Stimulated activated CD4-positive, alpha-beta T cell treated with anti-CD3 and anti-CD28 coated beads, Interleukin-4, amount 100 ng/mL, for 24 hours (primary cell): ENCODE measurements around the gene NGF.
"Not testable (repeated sequence)": the region's sequence is repeated elsewhere in the genome, so short reads cannot be mapped to it uniquely, and the experiment has no call there.

Source experiments
- DNase-seq: peaks from one replicate; pipeline ENCODE4 v3.0.0-alpha.2; 2020

Gene NGF

DNA sequence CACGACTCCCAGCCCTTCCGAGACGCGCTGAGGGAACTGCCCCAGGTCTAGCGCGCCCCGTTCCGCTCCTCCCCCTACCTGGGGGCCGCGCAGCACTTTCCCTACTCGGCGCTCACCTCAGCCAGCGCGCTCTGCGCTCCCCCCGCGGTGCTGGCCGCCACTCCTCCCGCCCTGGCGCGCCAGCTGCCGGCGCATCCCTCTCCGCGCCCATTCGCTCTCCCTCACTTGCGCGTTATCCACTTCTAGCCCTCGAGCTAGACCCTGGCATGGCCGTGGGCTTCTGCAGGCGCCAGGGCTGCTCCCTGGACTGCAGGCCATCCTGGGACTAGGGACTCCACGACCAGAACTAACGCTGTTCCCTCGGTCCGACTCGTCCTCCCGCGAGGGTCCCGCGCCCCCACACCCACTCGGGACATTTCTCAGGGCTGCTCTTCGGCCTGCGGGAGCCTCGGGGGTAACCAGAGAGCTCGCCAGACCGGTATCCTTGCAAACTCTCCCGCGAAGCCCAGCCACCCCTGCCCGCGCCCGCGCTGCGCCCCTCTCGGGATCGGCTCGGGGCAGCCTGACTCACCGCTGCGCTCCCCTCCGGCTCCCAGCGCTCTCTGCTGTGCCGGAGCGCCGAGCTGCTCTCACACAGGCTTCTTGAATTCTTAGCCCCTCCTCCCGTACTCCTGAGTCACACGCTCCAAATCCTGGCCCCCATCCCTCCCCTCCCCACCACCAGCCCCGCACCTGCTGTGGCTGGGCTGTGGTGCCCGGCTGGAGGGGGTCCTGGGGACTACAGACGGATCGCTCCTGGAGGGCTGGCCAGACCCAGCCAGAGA lies at the start of gene NGF:
Gene NGF (minus strand): TSS at position 617 of the 824 bp plus-strand sequence. CDS start 51,454 bp downstream, outside the sequence.
- DNase-seq = no peak

DNA sequence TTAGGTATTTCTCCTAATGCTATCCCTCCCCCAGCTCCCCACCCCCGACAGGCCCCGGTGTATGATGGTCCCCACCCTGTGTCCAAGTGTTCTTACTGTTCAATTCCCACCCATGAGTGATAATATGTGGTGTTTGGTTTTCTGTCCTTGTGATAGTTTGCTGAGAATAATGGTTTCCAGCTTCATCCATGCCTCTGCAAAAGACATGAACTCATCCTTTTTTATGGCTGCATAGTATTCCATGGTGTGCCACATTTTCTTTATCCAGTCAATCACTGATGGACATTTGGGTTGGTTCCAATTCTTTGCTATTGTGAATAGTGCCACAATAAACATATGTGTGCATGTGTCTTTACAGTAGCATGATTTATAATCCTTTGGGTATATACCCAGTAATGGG lies 45.4 kb upstream of the NGF start:
- not testable (repeated sequence) for DNase-seq

DNA sequence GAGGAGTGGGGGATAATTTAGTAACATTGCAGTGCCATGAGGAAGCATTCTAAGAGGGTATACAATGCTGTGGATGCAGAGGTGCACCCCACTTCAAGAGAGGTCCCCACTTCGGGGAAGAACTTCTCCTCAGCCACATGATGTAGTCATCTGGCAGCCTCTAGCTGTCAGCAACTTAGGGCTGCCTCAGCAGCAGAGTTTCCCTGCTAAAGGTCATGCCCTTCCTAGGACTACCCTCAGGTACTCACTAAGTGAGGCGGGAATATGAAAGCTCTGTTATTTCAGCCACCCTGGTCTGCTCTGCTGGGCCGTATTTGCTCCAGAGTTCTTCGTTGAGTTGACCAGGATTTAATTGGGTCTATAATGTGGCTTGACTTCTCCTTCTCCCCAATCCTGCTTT lies 41.9 kb upstream of the NGF start:
- DNase-seq = no peak

GRCh38 chr1:115377411-115377810 lies 39.4 kb upstream of the NGF start:
- DNase-seq = no peak

GRCh38 chr1:115374598-115374997 lies 36.5 kb upstream of the NGF start:
- DNase-seq = no peak

GRCh38 chr1:115373305-115373704 lies 35.3 kb upstream of the NGF start:
- no peak for DNase-seq

GRCh38 chr1:115365738-115366137 lies 27.7 kb upstream of the NGF start:
- no peak for DNase-seq

GRCh38 chr1:115364780-115365155 lies 26.7 kb upstream of the NGF start:
- DNase-seq = no peak

- DNase-seq = no peak
Measured at GRCh38 chr1:115364046-115364779, 26.2 kb upstream of the NGF start.

- DNase-seq = no peak
Measured at GRCh38 chr1:115363171-115363570, 25.1 kb upstream of the NGF start.

GRCh38 chr1:115360505-115361129 lies 22.6 kb upstream of the NGF start:
- DNase-seq = not testable (repeated sequence)

- not testable (repeated sequence) for DNase-seq
Measured at GRCh38 chr1:115359787-115360452, 21.9 kb upstream of the NGF start.

GRCh38 chr1:115356356-115356755 lies 18.3 kb upstream of the NGF start:
- DNase-seq = no peak

DNA sequence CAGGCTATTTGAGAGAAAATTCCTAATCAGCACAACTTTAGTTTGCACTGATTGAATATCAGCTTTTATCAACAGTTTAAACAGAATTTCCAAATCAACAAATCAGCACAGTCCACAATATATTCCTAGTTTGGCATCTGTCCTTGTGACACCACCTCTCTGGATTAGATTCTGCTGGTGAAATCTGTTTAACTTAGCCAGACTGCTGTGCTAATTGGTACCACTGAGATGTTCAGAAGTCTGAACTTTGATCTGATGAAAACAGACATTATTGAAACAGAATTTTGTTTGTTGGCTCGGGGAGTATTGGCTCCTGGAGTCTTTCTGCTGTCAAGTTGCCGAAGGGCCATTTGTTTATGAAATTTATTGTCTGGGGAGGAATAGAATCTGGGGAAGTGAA lies 17.0 kb upstream of the NGF start:
- no peak for DNase-seq

GRCh38 chr1:115351143-115351542 lies 13.1 kb upstream of the NGF start:
- no peak for DNase-seq

GRCh38 chr1:115348636-115349035 lies 10.6 kb upstream of the NGF start:
- no peak for DNase-seq

DNA sequence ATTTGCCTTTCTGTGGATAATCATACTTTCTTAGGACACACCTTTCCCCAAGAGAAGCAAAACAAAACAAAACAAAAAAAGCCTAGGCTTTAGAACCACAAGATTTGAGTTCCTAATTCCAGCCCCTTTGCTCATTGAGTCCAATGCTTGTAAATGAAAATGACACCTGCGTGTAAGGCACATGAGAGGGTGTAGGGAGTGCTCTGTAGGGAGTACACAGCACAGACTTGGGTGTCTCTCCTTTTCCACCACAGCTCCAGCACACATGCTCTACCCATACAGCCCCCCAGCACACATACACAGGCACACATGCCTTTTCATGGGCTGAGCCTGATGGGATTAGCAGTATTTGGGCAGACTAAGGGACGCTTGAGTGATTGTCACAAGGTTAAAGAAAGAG lies 9.2 kb upstream of the NGF start:
- no peak for DNase-seq

DNA sequence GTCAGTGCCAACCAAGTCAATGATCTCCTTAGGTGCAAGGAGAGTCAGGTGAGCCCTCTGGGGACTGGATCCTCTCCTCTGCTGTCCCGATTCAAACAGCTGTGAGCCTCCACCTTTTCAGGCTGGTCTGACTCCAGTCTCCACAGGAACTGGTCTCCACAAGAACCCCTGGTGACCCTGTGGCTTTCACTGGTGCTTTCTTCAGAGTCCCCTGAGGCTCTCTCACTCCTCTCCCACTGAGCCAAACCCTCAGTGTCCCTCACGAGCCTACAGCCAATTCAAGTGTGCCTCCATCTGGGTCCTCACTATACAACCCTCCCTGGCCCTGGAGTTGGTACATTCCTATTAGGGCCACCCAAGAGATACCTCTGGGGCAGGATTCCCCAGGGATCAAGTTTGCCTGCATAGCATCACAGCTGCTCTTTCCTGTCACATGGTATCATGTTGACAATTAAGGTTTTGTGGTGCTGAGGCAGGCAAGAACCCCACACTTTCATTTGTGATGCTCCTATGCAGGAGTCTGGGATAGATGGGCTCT lies 5.2 kb upstream of the NGF start:
- DNase-seq = no peak

- no peak for DNase-seq
Measured at GRCh38 chr1:115341948-115342347, 3.9 kb upstream of the NGF start.

GRCh38 chr1:115340879-115341278 lies 2.8 kb upstream of the NGF start:
- DNase-seq = no peak

DNA sequence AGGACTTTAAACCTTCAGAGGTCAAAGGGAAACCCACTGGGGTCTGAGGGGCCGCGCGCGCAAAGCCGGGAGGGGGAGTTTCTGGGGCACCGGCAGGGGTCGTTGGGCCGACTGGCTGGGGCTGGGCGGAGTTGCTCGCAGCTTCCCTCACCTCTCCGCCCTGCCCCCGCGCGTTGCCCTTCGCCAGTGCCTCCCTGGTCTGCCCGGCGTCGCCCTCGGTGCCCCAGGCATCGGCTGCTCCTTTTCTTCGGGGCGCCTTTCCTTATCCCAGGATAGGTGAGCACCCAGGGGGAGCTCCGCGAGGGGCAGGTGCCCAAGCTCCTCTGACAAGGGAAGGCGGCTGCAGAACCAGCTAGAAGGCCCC lies 390 bp upstream of the NGF start:
- DNase-seq = no peak

DNA sequence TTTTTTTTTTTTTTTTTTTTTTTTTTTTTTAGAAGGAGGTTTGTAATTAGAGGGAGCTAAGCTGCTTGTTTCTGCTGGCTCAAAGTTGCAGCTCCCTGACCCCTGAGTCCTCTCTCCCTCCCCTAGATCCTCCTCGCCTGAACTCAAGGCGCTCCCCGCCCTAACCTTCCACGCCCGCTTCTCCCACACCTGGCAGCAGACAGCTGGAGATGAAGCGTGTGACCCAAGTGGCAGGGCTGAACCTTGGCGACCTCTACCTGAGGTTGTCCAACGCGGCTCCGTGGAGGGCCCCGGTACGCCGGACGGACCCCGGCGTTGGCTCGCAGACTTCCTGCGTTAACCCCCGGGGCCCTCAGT lies 795 bp downstream of the NGF start:
- DNase-seq = no peak

GRCh38 chr1:115336741-115337140 lies 1.3 kb downstream of the NGF start:
- DNase-seq = no peak
